GM12872 (cell line): ENCODE data around the gene SDHC.

Source experiments
- CTCF ChIP-seq: IDR thresholded peaks from 3 replicates; pipeline ENCODE4 v1.5.1; 2011; ENCODE audit warnings: low read depth, mild to moderate bottlenecking, low read length, moderate library complexity; ENCODE audit not compliant: insufficient read depth

SDHC gene

GRCh38 chr1:161389691-161390558, 75.7 kb downstream of the SDHC start:
- no peak for TF ChIP-seq CTCF

GRCh38 chr1:161390559-161390858, 76.3 kb downstream of the SDHC start:
- TF ChIP-seq CTCF = no peak

GRCh38 chr1:161391611-161392010, 77.4 kb downstream of the SDHC start:
- no peak for TF ChIP-seq CTCF

- no peak for TF ChIP-seq CTCF
Observed at GRCh38 chr1:161393151-161393550, 79.0 kb downstream of the SDHC start.

- TF ChIP-seq CTCF = no peak
Observed at GRCh38 chr1:161398900-161399256, 84.7 kb downstream of the SDHC start.

GRCh38 chr1:161399257-161399998, 85.2 kb downstream of the SDHC start:
- TF ChIP-seq CTCF = peak; percentile 72

GRCh38 chr1:161402446-161402845, 88.3 kb downstream of the SDHC start:
- TF ChIP-seq CTCF = no peak
